ENCODE measurements around the gene PTPRQ. TPM values are rescaled to one million over a fixed set of nuclear protein-coding genes. Genes with fewer than 3 reads are reported as not detected.

The PTPRQ gene
- total RNA-seq, 1 donor from 2014 or later, result 7.8 TPM

GRCh38 chr12:80504389-80505163, 60.5 kb downstream of the PTPRQ start:
- no peak for DNase-seq
- intact Hi-C loops (cut with DNase I), result no loop called here
- no peak overlapping the region for H3K4me3 ChIP-seq
- no peaks in the 10 kb centered on the region for H3K9me3 ChIP-seq
- H3K36me3 ChIP-seq, result no peaks in the 10 kb centered on the region
- ATAC-seq, result no peak
- no peaks in the 10 kb centered on the region for H3K27me3 ChIP-seq (ENCODE audit: low read depth)
- TF ChIP-seq, protein P1, sequence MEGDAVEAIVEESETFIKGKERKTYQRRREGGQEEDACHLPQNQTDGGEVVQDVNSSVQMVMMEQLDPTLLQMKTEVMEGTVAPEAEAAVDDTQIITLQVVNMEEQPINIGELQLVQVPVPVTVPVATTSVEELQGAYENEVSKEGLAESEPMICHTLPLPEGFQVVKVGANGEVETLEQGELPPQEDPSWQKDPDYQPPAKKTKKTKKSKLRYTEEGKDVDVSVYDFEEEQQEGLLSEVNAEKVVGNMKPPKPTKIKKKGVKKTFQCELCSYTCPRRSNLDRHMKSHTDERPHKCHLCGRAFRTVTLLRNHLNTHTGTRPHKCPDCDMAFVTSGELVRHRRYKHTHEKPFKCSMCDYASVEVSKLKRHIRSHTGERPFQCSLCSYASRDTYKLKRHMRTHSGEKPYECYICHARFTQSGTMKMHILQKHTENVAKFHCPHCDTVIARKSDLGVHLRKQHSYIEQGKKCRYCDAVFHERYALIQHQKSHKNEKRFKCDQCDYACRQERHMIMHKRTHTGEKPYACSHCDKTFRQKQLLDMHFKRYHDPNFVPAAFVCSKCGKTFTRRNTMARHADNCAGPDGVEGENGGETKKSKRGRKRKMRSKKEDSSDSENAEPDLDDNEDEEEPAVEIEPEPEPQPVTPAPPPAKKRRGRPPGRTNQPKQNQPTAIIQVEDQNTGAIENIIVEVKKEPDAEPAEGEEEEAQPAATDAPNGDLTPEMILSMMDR (IDR thresholded peaks at IDR 0.05), result no peak
- H3K4me1 ChIP-seq, result no peaks in the 10 kb centered on the region
- no peak overlapping the region for H3K27ac ChIP-seq

DNA sequence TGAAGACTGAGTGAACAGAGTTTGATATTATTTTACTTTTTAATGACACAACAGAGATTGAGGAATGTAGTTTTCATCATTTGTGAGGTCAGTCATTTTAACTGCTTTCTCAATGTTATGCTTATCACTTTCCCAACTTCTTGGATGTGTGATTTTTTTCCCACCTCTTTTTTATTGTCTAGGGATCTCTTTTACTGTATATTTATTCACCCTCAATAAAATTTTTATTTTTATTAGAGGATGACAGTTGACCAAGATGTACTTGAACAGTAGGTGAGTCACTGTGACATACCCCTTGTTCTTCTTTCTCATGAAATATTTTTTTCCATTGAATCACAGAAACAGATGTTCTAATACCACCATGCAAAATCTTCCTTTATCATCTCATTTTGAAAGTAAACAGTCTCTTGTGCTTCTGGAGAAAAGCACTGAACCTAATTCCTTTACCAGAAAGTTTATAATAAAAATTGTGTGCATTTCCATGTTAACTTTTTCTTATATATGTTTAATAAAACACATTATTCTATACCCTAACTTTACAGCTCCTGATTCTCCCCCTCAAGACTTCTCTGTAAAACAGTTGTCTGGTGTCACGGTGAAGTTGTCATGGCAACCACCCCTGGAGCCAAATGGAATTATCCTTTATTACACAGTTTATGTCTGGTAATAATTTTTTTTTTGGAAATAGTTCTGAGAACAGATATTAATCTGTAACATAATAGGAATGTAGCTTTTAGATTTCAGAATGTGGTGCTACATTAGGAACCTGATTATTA, 65.9 kb downstream of the PTPRQ start:
- intact Hi-C loops (cut with DNase I), result no loop called here
- Histone ChIP-seq H3K27ac (no peak overlapping the region), H3K36me3 (no peaks in the 10 kb centered on the region), H3K4me1 (no peaks in the 10 kb centered on the region), H3K27me3 (ENCODE audit: low read depth) (no peaks in the 10 kb centered on the region), H3K4me3 (no peak overlapping the region), H3K9me3 (no peaks in the 10 kb centered on the region)
- ATAC-seq (no peak), DNase-seq (no peak)
- TF ChIP-seq, protein P1 (IDR thresholded peaks at IDR 0.05), result no peak

GRCh38 chr12:80512781-80513180, 68.7 kb downstream of the PTPRQ start:
- intact Hi-C loops (cut with DNase I), result no loop called here
- ATAC-seq (no peak), DNase-seq (no peak)
- H3K27ac ChIP-seq, result no peak overlapping the region
- H3K27me3 ChIP-seq (ENCODE audit: low read depth), result no peaks in the 10 kb centered on the region
- TF ChIP-seq, protein P1 (IDR thresholded peaks at IDR 0.05), result no peak
- no peaks in the 10 kb centered on the region for H3K4me1 ChIP-seq
- peaks cover 4% of the 10 kb centered on the region for H3K9me3 ChIP-seq
- no peaks in the 10 kb centered on the region for H3K36me3 ChIP-seq
- no peak overlapping the region for H3K4me3 ChIP-seq

DNA sequence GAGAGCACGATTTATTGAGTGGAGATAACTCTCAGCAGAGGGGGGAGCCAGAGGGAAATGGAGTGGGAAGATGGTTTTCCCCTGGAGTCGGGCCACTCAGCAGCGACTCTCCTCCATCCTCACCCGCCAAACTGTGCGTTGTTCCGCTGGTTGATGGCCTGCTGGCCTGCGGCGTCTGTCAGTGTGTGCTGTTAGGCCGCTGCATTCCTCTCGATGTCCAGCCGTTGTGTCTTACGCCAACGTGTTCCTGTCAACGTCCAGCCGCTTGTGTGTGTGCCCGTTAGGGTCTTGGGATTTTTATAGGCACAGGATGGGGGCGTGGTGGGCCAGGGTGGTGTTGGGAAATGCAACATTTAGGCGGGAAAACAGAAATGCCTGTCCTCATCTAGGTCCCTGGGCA, 69.2 kb downstream of the PTPRQ start:
- no peak overlapping the region for H3K4me3 ChIP-seq
- no peaks in the 10 kb centered on the region for H3K27me3 ChIP-seq (ENCODE audit: low read depth)
- H3K4me1 ChIP-seq, result no peaks in the 10 kb centered on the region
- H3K27ac ChIP-seq, result no peak overlapping the region
- DNase-seq, result no peak
- intact Hi-C loops (cut with DNase I), result no loop called here
- H3K36me3 ChIP-seq, result no peaks in the 10 kb centered on the region
- ATAC-seq, result no peak
- peaks cover 8% of the 10 kb centered on the region for H3K9me3 ChIP-seq
- TF ChIP-seq, protein P1 (IDR thresholded peaks at IDR 0.05), result no peak

- Histone ChIP-seq H3K27me3 (ENCODE audit: low read depth) (no peaks in the 10 kb centered on the region), H3K4me1 (no peaks in the 10 kb centered on the region), H3K36me3 (no peaks in the 10 kb centered on the region), H3K9me3 (peaks cover 8% of the 10 kb centered on the region), H3K27ac (no peak overlapping the region), H3K4me3 (no peak overlapping the region)
- ATAC-seq (no peak), DNase-seq (no peak)
- TF ChIP-seq, protein P1 (IDR thresholded peaks at IDR 0.05), result no peak
- intact Hi-C loops (cut with DNase I), result no loop called here
These were observed 73.6 kb downstream of the PTPRQ start for GRCh38 chr12:80517655-80518054.
